Suppressor macrophage treated with lipopolysaccharide for 1 hour (primary cell): ENCODE data around the gene EPC1.
"Not testable (repeated sequence)": the region's sequence is repeated elsewhere in the genome, so short reads cannot be mapped to it uniquely, and the experiment has no call there.

ENCODE experiments used
- DNase-seq, 3 donors: peaks; one replicate each; pipeline ENCODE4 v3.0.0-alpha.2; 2020 to 2022

EPC1 gene

GRCh38 chr10:32372000-32372875, 25.3 kb upstream of the EPC1 start:
- DNase-seq = no peak

DNA sequence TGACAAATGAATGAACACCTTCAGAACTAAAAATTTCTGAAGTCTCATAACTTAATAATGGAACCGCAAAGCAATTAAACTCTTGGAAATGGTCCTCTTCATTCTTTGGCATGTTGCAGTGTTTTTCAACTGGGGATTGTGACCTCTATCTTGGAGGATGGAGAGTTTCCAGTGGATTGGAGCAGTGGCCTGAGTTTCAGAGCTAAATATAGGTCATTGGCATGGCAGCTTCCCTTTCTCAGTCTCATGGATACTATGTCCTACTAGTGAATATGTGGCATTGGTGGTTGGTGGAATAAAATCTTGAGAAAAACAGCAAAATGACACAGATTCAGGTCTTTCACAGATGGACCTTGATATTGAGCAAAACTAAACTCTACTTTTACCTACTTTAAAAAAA, 24.1 kb upstream of the EPC1 start:
- no peak for DNase-seq

GRCh38 chr10:32367793-32368453, 21.0 kb upstream of the EPC1 start:
- DNase-seq = peak; percentile 77 to 90 (median 87)

DNA sequence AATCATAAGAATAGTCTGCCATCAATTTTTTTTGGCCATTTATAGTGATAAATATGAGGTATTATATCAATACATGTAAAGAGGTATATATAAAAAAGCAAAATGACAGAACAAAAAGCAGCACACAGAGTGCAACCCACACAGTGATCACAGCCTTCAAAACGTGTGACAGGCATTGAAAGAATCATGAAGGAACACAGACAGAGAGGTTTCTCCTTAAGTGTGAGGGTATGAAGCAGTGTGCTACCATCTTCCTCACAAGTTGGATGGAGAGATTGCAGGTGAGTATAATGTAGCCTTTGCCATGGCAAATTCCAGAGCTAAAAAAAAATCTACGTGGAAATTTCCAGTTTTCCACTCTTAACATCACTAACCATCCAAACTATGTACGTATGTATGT, 19.6 kb upstream of the EPC1 start:
- DNase-seq = no peak

DNA sequence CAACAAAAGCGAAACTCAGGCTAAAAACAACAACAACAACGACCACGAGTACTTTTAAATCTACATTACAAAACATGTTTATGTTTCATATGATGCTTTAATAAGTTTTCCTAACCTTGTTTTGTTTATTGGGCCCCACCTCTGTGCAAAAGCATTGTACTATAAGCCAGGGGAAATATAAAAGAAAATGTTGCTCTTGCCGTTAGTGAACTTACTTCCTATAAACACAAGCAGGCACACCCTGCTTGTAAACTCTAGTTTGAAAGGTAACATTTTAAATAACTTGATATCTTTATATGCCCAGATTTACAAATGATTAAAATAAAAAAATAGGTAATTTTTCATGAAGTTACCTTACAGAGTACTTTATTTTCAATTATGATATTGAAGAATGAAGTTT, 19.2 kb upstream of the EPC1 start:
- DNase-seq = no peak

GRCh38 chr10:32365404-32365803, 18.4 kb upstream of the EPC1 start:
- DNase-seq = not testable (repeated sequence)

DNA sequence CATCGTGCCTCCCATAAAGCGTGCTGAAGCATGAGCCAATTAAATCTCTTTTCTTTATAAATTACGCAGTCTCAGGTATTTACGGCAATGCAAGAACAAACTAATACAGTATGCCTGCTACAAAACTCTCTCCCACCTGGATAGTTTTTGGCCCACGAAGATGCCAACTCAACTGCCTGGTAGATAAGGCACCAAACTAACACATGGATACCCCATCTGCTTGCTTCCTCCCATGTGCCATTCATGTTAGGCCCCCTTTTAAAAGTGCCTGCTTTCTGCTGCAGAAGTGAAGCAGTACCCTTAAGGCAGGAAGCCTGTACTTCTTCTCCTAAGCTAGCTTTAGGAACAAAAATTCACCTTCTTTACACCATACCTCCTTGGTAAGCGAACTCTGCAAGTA, 15.6 kb upstream of the EPC1 start:
- DNase-seq = no peak

GRCh38 chr10:32360884-32361283, 13.9 kb upstream of the EPC1 start:
- no peak for DNase-seq

DNA sequence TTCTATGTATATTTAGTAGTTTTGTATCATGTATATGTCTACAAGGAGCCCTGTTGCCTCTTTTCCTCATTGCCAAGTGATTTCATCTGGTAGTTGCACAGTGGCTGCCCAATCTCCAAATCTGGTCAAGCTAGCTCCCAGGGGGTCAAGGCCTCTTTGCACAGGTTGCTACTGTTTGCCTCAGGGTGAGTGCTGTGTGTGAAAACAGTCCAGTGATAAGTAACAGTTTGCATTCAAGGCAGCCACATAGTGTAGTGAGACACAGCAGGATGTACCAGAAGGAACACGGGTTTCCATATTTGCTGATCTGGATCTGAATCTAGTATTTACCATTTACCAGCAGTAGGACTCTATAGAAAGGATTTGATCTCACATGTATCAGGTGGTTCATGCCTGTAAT, 13.3 kb upstream of the EPC1 start:
- no peak for DNase-seq

DNA sequence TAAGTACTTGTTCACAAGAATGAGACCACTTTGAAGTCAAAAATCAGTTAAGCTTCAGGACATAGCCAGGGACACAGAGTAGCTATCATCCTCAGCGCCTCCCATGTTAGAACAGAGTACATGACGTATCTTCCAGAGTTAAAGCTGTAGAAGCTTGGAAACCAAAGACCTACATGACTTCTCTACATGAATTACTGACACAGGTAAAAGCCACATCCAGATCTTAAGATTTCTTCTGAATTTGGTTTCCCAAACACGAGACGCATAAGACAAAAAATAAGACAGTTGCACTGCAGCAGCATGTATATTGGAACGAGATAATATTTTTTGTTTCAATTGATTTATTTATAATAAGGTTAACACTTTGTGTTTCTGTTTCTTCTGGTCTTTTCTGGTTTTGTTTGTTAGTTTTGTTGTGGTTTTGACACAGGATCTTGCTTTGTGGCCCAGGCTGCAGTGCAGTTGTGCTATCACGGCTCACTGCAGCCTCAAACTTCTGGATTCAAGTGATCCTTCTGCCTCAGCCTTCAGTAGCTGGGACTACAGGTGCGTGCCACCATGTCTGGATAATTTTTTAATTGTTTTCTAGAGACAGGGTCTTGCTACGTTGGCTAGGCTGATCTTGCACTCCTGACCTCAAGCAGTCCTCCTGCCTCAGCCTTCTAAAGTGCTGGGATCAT, 10.2 kb upstream of the EPC1 start:
- DNase-seq = no peak

- DNase-seq = not testable (repeated sequence)
Observed at GRCh38 chr10:32354690-32355089, 7.7 kb upstream of the EPC1 start.

DNA sequence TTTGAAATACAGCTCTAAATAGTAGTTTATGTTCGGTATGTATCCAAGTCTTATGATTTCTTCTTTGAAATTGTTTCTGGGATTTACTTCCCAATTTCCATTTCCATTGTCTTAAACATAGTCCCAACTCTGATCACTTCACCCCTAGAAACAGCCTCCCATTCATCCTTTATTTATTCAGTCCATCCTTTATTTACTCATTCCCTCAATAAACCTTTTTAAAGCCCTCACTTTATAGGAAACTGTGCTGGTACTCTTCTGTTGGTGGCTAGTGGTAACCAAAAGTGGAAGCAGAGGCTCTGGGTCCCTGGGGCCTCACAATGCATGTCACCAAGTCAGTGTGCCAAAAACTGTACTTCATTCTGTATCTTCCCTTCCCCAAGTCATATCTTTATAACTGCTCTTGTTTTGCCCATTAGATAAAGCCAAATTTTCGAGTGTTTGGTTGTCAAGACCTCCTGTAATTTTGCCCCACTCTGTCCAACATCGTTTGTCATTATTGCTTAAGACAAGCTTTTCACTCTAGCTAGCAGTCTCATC, 3.9 kb upstream of the EPC1 start:
- no peak for DNase-seq

DNA sequence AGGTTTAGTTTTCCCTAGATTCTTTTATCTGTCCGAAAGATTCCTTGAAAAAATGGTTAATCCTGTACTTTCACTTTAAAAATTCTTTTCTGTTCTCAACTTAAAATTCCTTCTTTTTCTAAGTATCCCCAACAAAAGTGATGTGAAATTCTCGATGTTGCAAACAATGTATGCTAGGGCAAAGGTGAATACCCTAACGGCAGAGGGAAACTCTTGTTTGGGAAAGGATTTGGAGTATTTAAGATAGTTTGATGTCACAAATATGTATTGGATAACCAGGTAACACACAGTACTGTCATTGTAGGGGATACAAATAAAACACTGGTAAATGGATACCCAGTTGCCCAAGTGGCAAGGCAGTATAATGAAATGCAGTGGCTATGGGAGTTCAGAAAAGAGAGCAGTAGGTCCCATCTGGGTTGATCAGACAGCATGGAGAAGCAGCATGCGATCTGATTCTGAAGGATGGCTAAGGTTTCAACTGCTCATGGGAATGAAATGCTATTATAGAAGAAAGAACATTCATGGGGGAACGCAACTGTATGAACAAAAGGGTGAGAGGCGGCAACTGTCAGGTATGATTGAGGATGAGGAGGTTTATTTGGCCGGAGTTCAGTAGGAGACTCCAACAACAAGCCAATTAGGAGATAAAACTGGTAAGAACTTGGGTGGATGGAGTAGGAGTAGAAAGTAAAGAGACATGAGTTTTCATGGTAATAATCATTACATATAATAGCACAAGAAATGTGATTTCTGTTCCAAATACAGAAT, 3.2 kb upstream of the EPC1 start:
- no peak for DNase-seq

DNA sequence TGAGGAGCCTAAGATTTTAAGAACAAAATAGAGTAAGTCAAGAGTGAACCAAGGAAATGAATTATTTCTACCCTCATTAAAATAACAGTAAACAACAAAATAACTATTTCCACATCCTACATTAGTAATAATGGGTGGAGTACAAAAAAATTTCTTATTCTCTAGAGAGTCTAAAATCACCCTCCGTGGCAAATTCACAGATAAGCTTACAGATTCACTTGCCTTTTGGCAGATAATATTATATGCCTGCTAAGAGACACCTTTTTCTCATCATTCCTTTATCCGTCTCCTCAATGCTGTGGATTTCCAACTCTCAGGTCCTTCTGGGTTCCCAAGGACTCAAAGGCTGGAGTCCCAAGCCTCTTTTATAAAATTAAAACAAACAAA, 2.2 kb upstream of the EPC1 start:
- no peak for DNase-seq

- DNase-seq = no peak
Observed at GRCh38 chr10:32348297-32349198, 1.6 kb upstream of the EPC1 start.

DNA sequence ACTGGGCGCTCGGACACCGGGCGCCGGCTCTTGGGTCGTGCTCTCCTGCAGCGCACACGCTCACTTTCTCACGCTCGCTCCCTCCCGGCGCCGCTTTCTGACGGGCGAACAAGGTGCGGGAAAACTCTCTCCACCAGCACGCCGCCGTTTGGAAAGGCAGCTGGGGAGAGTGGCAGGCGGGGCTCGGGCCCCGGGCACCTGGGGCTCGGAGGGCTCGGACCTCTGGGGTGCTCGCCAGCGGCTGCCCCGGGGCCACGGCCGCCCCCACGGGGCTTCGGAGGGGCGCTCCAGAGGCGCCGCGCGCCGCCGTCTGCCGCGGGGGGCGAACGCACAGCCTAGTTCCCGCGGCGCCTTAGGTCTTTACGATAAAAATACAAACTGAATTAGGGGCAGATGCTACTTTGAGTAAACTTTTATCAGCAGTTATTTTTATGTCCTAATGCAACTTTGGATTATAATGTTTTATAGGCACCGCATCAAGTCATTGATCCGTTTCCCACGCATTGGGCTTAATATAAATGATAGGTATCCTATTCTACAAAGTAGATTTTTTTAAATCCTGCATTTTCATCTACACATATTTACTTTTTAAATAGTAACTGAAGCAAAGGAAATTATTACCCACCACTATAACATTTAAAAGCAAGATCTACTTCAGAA, 535 bp upstream of the EPC1 start:
- DNase-seq = no peak

DNA sequence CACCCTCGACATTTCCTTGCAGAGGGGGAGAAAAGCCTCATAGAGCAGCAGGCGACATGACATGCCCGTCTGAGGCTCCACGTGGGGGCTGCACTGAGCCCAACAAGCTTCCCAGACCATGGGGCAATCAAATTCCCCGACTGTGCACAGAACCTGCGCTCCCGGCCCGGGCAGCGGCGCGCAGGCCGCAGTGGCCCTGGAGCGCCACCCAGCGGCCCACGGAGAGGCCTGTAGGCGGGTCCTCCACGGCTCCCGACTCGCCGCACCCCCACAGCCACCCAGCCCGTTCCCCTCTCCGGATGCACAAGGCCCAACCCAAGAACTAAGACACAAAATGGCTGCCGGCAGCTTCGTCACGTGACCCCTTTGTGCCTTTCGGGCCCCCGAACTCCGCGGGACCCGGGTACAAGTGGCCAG, 816 bp downstream of the EPC1 start:
- peak; percentile 97 to 99 (median 98) for DNase-seq

DNA sequence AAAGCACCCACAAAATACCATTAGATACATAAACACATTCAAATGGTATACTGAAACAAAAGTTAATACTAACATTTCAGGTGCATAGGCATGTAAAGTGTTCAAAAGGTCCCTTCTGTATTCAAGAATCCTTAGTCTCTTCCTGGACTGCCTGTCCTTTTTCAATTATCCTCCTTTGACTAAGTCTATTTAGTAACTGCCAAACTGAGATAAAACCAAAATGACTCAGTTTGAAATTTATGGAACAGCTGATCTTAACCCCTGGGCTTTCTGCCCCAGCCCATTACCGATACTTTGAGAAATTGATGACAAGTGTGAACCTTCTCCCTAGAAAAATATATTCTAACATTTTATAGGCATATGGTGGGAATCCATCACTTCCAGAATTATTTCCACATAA, 5.4 kb downstream of the EPC1 start:
- DNase-seq = no peak

GRCh38 chr10:32340596-32341180, 6.3 kb downstream of the EPC1 start:
- DNase-seq = no peak

DNA sequence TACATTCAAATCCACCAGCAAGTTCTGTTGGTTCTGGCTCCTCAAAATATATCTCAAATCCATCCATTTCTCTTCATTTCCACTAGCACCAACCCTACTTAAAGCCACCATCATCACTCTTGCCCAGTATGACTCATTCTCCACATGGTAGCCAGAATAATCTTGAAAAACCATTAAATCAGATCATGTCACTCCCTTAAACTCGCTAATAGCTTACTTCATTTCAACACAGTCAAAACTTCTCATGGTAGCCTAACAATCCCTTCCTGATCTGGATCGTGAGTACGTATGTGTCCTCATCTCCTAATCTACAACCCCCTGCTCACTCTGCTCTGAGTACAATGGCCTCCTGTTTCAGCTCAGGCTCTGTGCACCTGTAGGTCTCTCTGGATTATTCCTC, 8.7 kb downstream of the EPC1 start:
- DNase-seq = peak in 1 of 3 donors; percentile 25

- peak; percentile 30 to 52 (median 34) for DNase-seq
Observed at GRCh38 chr10:32337350-32337749, 9.6 kb downstream of the EPC1 start.
